Stimulated activated CD4-positive, alpha-beta T cell treated with anti-CD3 and anti-CD28 coated beads, TNF-alpha, amount 100 ng/mL, for 1 hour (primary cell): ENCODE results near the gene PPP6R2.

Experiments used
- DNase-seq, 3 donors: peaks; one replicate each; pipeline ENCODE4 v3.0.0-alpha.2; 2020; ENCODE audit warnings: low read depth in 3 of 3, low spot score in 1 of 3

PPP6R2 gene, protein sequence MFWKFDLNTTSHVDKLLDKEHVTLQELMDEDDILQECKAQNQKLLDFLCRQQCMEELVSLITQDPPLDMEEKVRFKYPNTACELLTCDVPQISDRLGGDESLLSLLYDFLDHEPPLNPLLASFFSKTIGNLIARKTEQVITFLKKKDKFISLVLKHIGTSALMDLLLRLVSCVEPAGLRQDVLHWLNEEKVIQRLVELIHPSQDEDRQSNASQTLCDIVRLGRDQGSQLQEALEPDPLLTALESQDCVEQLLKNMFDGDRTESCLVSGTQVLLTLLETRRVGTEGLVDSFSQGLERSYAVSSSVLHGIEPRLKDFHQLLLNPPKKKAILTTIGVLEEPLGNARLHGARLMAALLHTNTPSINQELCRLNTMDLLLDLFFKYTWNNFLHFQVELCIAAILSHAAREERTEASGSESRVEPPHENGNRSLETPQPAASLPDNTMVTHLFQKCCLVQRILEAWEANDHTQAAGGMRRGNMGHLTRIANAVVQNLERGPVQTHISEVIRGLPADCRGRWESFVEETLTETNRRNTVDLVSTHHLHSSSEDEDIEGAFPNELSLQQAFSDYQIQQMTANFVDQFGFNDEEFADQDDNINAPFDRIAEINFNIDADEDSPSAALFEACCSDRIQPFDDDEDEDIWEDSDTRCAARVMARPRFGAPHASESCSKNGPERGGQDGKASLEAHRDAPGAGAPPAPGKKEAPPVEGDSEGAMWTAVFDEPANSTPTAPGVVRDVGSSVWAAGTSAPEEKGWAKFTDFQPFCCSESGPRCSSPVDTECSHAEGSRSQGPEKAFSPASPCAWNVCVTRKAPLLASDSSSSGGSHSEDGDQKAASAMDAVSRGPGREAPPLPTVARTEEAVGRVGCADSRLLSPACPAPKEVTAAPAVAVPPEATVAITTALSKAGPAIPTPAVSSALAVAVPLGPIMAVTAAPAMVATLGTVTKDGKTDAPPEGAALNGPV

DNA sequence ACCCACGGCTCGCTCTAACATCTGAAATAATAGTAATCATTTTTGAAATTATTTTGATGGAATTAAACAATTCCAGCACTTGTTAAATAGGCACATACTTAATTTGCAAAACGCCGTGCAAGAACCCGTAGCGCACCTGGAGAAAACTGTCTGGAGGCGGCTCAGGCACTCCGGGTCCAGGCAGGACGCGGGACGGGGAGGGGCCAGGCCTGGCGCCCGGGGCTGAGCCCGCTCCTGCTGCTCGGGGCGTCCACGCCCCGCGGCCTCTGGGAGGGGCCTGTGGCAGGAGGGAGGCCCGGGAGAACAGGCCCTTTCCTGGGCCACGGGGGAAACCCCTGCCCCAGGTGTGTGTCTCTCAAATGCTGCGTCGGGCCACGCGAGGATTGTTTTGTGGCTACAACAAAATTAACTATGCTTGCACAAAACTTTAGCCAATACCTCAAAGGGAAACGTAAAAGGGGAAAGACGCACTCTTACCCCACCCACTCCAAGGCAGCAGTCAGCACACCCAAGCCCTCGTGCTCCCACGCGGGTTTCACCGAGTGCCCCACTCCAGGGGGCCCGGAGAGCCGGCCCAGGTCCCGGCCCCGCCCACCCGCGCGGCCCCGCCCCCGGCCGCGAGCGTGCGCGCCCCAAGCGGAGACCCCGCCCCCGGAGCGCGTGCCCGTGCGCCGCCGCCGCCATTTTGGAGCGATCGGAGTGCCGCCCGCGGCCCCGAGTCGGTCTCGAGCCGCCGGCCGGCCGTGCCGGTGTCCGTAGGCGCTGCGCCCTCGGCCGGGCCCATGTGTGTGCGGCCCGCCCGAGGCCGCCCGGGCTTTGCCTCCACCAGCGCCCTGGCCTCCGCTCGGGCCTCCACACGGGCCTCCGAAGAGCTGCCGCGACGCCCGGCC lies at the start of gene PPP6R2:
Gene PPP6R2 (plus strand): TSS at position 677 of the 890 bp plus-strand sequence. CDS start 50,582 bp downstream, outside the sequence.
- peak; percentile 64 to 95 (median 80) for DNase-seq

- no peak for DNase-seq
These were observed 49.4 kb upstream of the PPP6R2 start for GRCh38 chr22:50293441-50294318.

DNA sequence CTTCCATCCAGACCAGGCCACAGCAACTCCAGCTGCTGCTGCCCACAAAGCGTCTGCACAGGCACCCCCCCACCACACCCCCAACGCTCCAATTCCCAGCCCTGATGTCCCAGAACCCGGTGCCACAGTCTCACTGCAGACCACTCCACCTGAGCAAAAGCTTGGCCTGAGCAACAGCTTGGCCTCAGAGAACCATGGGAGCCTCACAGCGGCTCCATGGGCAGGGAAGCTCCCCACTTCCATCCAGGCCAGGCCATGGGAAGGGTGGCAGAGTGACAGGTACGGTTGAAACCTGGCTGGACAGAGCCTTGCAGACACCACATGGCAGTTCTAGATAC lies 48.8 kb upstream of the PPP6R2 start:
- DNase-seq = no peak

DNA sequence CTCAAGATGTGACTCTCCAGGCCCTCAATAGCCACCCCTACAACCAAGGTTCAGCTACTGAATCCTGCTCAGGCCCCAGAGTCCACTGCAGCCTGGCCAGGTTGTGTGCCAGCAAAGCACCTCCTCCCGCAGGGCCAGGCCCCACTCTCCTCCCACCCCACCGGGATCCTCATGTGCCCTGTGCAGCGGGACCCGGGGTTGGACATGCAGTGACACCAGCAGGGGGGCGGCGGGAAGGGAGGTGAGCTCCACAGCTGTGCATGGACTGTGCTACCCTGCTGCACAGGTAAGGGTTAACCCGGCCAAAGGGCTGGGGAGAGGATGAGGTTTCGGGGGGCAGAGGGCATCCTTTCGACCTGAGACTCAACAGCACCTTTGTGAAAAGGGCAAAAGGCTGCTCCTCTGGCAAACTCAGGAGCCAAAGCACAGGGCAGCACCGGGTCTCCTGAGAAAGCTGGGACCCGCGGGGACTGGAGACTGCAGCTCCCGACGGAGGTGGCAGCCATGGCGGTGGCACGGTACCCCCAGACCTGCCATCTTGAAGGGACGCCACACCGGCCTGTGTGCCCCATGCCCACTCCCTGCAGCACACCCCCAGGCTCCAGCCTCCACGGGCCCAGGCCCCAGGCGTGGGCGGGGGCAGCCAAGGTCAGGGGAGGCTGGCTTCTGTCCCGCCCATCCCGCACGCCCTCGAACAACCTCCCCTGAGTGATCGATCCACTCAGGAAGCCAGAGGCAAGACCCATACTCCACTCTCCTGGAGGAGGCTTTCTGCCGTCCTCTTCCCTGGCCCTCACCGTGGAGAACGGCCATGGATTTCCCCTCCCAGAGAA lies 46.3 kb upstream of the PPP6R2 start:
- no peak for DNase-seq

DNA sequence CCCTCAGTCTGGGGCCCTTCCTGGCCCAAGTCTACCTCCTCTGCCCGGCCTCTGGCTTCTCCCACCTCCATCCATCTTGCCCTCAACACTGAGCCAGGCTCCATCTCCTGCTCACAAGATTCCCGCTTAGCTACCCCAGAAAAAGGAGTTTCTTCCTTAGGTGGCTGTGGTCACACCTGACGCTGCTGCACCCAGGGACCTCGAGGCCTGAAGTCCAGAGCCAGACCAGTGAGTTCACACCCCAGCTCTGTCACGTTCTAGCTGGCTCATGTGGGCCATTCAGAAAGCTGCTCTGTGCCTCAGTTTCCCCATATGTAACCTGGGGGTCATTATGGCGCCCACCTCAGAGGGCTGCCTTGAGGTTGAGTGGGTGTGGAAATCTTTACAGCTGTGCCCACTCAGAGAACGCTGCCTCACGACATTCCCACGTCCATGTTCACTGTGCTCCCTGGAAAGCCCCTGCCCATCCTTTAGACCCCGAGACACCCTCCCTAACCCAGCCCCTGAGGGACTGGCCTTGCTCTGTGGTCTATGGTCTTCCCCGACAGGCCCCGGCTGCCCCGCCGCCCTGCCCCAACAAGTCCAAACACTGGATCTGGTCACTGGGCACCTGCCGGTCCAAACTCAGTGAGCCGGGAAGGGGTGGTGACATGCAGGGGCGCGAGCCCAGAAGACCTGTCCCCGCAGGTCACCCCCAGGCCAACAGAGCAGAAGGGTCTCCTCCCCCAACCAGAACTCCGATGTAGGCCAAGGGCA lies 45.4 kb upstream of the PPP6R2 start:
- no peak for DNase-seq

DNA sequence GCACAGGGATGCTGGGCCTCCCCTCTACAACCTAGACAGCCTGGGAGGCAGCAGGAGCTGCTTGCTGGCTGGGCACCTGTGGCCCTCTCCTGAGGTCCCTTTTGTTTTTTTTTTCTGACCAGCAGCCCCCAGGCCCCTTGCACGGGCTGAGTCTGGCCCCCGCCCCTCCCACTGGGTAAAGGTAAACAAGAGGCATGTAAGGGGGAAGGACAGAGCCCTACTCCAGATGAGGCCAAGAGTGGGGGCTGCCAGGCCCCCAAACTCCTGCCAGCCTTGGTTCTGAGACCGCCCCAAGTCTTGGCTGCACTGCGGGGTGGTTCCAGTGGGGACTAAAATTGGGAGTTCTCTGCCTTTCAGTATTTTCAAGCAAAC lies 44.9 kb upstream of the PPP6R2 start:
- DNase-seq = no peak

- no peak for DNase-seq
These were observed 44.0 kb upstream of the PPP6R2 start for GRCh38 chr22:50298937-50299784.

GRCh38 chr22:50299785-50300619 lies 43.1 kb upstream of the PPP6R2 start:
- DNase-seq = no peak

DNA sequence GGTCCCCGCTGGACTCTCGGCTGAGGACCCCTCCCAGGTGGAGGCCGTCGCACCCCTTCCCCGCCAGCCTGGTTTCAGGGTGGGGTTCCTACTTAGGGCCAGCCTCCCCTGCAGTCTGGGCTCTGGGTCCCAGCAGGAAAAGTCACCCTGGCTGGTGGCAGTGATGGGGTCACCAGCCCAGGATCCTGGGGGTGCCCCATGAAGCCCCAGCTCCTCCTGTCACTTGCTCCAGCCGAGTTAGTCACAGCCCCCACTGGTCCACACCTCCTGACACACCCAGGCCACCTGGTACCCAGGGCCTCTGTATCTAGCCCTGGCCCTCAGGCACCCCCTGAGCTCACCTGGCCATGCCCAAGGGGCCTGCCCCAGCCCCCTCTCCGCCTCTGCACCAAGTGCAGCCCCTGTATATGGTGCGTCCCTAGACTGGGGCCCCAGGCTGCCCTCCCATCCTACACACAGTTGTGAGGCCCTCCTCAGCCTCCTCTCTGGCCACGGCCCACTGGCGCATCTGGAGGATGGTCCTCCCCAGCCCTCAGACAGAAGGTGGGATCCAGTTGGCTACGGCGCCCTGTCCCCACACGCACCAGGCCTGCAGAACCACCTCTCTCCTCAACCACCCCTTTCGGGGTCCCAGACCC lies 42.4 kb upstream of the PPP6R2 start:
- DNase-seq = no peak

GRCh38 chr22:50301581-50301991 lies 41.5 kb upstream of the PPP6R2 start:
- DNase-seq = no peak

DNA sequence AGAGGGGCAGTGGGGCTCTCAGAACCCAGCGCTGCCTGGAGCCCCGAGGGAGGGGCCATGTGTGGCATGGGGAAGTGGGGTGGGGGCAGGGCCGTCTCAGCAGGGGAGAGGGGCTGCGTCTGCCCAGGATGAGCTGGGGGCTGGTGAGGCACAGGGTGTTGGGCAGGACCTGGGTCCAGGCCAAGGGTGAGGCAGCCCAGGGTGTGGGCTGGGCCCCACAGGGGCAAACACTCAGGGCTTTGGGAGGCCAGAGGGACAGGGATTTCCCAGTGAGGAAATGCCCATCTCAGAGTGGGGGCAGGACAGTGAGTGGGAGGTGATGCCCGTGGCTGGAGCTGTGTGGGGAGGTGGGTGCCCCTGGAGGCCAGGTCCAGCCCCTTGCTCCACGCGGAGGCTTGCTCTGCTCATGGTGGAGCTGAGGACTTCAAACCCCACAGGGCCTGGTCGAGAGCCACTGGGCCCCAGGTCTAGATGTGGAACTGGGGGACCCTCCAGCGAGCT lies 41.0 kb upstream of the PPP6R2 start:
- DNase-seq = no peak

DNA sequence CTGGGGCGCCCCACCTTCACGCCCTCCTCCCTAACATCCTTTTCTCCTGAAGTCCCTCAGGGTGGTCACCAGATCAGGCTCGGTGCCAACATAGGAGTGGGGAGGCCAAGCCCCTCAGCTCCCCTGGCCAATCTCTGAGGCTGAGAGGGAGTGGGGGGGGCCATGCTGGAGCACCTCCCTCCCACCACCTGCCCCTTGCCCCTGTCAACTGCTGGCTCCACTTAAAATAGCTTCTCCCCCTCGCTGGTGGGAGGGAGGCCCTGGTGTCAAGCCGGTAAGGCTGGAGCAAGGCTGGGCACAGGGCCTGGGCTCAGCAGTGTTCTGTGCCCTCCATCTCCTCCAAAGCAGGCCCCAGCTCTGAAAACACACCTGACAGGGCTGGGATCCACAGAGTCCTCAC lies 40.6 kb upstream of the PPP6R2 start:
- no peak for DNase-seq

GRCh38 chr22:50303515-50303847 lies 39.6 kb upstream of the PPP6R2 start:
- DNase-seq = no peak

DNA sequence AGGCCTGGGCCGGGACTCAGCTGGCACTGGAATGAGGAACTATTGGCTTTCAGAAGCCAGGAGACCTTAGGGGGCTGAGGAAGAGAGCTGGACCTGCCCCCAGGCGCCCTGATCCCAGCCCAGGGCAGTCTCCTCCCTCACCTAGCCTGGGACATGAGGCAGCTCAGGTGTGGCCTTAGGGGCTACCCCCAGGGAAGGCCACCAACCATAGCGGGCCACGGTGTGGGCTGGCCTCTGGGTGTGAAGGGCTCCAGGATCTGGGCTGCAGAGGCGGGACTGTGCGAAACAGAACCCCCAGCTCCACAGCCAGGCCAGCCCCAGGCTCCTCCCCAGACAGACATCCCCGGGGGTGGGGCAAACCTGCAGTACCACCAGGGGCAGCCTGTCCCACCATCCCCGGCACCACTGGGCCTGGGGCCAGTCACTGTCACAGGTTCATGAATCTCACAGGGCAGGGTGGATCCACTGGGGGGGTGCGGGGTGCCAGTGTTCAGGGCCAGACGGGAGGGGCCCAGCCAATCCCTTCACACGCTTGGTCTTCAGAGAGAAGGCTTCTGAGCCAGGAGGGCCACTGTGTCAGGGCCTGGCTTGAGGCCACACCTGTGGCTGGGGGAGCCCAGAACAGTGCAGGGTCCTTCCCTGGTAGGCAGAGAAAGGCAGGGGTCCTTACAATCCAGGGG lies 39.1 kb upstream of the PPP6R2 start:
- DNase-seq = no peak

- no peak for DNase-seq
These were observed 38.4 kb upstream of the PPP6R2 start for GRCh38 chr22:50304528-50305392.
